Bladder microvascular endothelial cell (primary cell): ENCODE results near the gene VEGFD. TPM values are rescaled to one million over a fixed set of nuclear protein-coding genes. Genes with fewer than 3 reads are reported as not detected.

Source experiments
- total RNA-seq: library from RNA; depleted of rRNA; stranded (reverse); fragments of >200 nt; gene quantifications from 2 replicates; pipeline ENCODE4 v1.2.3, GENCODE V29; 2014

Gene VEGFD
- 0.16 and 0.44 TPM in 2 replicates for total RNA-seq

DNA sequence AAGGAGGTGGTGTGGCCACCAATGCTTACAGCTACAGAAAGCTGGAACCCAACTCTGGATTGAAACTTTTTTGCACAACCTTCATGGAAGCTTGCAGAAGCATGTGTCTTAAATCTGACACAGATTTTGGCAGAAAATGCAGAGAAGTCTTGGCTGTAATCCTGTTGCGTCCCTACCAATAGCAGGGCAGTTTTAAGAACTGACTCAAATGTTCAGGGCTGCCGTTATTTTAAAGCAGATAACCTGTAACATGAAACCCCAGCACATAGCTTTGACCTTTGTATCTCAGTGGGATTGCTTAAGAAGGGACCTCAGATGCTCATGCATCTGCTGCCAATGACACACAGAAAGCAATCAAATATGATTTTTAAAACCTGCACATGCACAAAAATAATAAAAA lies at the start of gene VEGFD:
Gene VEGFD (minus strand): TSS at position 110 of the 400 bp plus-strand sequence. CDS start 467 bp downstream, outside the sequence.

GRCh38 chrX:15335135-15336022 lies 48.8 kb downstream of the VEGFD start, which contains the start of gene PIGA:
PIGA (minus strand) TSS chrX:15335523; CDS start chrX:15331930, 3,593 bp downstream.

DNA sequence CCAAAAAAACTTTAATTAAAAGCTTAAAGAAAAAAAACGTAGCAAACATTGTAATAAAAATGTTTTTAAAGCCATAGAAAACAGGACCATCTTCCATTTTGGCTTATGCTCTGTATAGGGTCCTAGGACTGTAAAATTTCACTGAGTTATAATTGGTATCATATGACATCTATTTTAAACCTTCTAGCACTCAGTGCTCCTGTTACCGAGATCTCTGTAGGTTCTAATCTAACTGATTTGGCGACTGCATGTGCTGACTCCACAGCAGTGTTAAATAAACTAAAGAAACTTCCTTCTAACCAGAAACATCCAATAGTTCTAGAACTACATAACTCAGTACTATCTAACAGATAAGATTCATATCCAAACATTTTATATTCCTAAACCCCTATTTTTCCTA lies 68.7 kb downstream of the VEGFD start, which contains the start of gene ASB11:
Gene ASB11 (minus strand): TSS at position 132 of the 400 bp plus-strand sequence. CDS start 35 bp downstream, at position 97.

Other genes starting within 250 kb of the VEGFD start
- gene ASB9, start 114.3 kb downstream of the VEGFD start, total RNA-seq, result 4.9 and 28.3 TPM in 2 replicates
- not detected in 2 replicates for gene ASB11, start 68.8 kb downstream of the VEGFD start, total RNA-seq
- gene PIGA, start 48.9 kb downstream of the VEGFD start, total RNA-seq, result 6.3 and 11.5 TPM in 2 replicates
- gene PIR, start 108.9 kb upstream of the VEGFD start, total RNA-seq, result 81.3 and 90.1 TPM in 2 replicates
- gene BMX, start 116.4 kb upstream of the VEGFD start, total RNA-seq, result 58.3 and 172 TPM in 2 replicates
- not detected in 2 replicates for gene ACE2, start 216.5 kb upstream of the VEGFD start, total RNA-seq